HCT116 (cell line): ENCODE results near the gene FREY1.

Source experiments
- CEBPB ChIP-seq: IDR thresholded peaks from 2 replicates; pipeline ENCODE4 v1.6.1; 2012; ENCODE audit warnings: low read depth
- EZH2 ChIP-seq: fragments of 200-600 bp; sonication (generic); IDR thresholded peaks from 2 replicates; pipeline ENCODE4 v1.6.1; 2017; ENCODE audit warnings: antibody characterized with exemption, mixed run types
- EZH2phosphoT487 ChIP-seq: fragments of 200-600 bp; IDR thresholded peaks from 2 replicates; pipeline ENCODE4 v1.6.1; 2018; ENCODE audit warnings: antibody characterized with exemption, borderline replicate concordance
- POLR2A ChIP-seq: IDR thresholded peaks from 2 replicates; pipeline ENCODE4 v1.7.0; 2011; ENCODE audit warnings: borderline replicate concordance; ENCODE audit not compliant: insufficient read depth, insufficient read length; ENCODE audit errors: extremely low read depth
- POLR2AphosphoS5 ChIP-seq: IDR thresholded peaks from 2 replicates; pipeline ENCODE4 v1.6.1; 2011; ENCODE audit warnings: mild to moderate bottlenecking, low read depth, low read length, moderate library complexity
- SP1 ChIP-seq: IDR thresholded peaks from 2 replicates; pipeline ENCODE4 v1.6.1; 2012; ENCODE audit warnings: low read depth
- TCF7L2 ChIP-seq: IDR thresholded peaks from 2 replicates; pipeline ENCODE4 v1.7.0; 2011; ENCODE audit warnings: borderline replicate concordance, inconsistent platforms; ENCODE audit not compliant: insufficient read depth, insufficient read length; ENCODE audit errors: extremely low read depth
- TF ChIP-seq, protein P1 (sequence below), 3 experiments: fragments of 200-600 bp in 1 of 3; sonication (generic) in 1 of 3; IDR thresholded peaks in 2 of 3; conservative IDR thresholded peaks in 1 of 3; 2 replicates each; pipeline ENCODE4 v1.5.1; 2012 to 2017; ENCODE audit warnings: low read depth in 2 of 3, low read length in 2 of 3, antibody characterized with exemption in 1 of 3, borderline replicate concordance in 1 of 3, control low read depth in 1 of 3, mild to moderate bottlenecking in 1 of 3, mixed read lengths in 1 of 3, mixed run types in 1 of 3, moderate library complexity in 1 of 3; ENCODE audit not compliant: insufficient read depth in 1 of 3
- TF ChIP-seq, protein P2 (sequence below): IDR thresholded peaks from 2 replicates; pipeline ENCODE4 v1.6.1; 2012; ENCODE audit warnings: low read depth
- TF ChIP-seq, protein P3 (sequence below): IDR thresholded peaks from 2 replicates; pipeline ENCODE4 v1.6.1; 2012
- TF ChIP-seq, protein P4 (sequence below): IDR thresholded peaks from 2 replicates; pipeline ENCODE4 v1.6.1; 2011; ENCODE audit warnings: mild to moderate bottlenecking, low read length, moderate library complexity; ENCODE audit not compliant: insufficient replicate concordance; ENCODE audit errors: extremely low read depth
- TF ChIP-seq, protein P5 (sequence below): IDR thresholded peaks from 2 replicates; pipeline ENCODE4 v1.6.1; 2012

DNA sequence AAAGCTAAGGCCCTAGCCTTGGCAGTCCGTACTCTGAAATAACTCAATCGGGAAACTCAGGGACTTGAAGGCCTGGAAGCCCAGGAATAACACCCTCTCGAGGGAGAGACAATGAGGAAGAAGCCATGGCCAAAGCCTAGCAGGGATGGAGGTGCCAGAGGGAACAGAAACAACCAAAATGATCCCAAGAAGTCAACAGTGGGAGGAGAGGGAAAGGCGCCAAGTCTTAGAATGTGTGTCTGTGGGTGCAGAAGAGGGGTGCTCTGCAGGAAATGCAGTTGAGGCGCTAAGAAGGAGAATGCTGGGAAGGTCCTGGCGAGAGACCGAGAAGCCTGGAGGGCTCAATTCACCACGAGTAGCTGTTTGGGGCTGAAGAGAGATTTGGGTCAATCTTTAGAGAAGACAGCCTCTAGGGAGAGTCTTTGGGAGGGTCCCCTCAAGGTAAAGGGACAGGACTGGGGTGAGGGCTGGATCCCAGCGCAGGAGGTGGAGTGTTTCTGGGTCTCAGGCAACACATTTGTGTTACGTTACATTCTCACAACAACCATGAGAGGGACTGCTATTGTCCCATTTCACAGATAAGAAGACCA is 22.4 kb downstream of the FREY1 start:
- TF ChIP-seq, protein P1, sequence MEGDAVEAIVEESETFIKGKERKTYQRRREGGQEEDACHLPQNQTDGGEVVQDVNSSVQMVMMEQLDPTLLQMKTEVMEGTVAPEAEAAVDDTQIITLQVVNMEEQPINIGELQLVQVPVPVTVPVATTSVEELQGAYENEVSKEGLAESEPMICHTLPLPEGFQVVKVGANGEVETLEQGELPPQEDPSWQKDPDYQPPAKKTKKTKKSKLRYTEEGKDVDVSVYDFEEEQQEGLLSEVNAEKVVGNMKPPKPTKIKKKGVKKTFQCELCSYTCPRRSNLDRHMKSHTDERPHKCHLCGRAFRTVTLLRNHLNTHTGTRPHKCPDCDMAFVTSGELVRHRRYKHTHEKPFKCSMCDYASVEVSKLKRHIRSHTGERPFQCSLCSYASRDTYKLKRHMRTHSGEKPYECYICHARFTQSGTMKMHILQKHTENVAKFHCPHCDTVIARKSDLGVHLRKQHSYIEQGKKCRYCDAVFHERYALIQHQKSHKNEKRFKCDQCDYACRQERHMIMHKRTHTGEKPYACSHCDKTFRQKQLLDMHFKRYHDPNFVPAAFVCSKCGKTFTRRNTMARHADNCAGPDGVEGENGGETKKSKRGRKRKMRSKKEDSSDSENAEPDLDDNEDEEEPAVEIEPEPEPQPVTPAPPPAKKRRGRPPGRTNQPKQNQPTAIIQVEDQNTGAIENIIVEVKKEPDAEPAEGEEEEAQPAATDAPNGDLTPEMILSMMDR (IDR thresholded peaks at IDR 0.05 in 2 of 3, conservative IDR thresholded peaks at IDR 0.05 in 1 of 3; ENCODE audit: borderline replicate concordance in 1 of 3, insufficient read depth in 1 of 3, low read depth in 2 of 3, low read length in 2 of 3): no peak
- TF ChIP-seq CEBPB (no peak), POLR2AphosphoS5 (no peak), POLR2A (no peak), SP1 (no peak), TCF7L2 (no peak), EZH2phosphoT487 (no peak), EZH2 (no peak)
- TF ChIP-seq, protein P2, sequence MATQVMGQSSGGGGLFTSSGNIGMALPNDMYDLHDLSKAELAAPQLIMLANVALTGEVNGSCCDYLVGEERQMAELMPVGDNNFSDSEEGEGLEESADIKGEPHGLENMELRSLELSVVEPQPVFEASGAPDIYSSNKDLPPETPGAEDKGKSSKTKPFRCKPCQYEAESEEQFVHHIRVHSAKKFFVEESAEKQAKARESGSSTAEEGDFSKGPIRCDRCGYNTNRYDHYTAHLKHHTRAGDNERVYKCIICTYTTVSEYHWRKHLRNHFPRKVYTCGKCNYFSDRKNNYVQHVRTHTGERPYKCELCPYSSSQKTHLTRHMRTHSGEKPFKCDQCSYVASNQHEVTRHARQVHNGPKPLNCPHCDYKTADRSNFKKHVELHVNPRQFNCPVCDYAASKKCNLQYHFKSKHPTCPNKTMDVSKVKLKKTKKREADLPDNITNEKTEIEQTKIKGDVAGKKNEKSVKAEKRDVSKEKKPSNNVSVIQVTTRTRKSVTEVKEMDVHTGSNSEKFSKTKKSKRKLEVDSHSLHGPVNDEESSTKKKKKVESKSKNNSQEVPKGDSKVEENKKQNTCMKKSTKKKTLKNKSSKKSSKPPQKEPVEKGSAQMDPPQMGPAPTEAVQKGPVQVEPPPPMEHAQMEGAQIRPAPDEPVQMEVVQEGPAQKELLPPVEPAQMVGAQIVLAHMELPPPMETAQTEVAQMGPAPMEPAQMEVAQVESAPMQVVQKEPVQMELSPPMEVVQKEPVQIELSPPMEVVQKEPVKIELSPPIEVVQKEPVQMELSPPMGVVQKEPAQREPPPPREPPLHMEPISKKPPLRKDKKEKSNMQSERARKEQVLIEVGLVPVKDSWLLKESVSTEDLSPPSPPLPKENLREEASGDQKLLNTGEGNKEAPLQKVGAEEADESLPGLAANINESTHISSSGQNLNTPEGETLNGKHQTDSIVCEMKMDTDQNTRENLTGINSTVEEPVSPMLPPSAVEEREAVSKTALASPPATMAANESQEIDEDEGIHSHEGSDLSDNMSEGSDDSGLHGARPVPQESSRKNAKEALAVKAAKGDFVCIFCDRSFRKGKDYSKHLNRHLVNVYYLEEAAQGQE: no peak
- TF ChIP-seq, protein P3, sequence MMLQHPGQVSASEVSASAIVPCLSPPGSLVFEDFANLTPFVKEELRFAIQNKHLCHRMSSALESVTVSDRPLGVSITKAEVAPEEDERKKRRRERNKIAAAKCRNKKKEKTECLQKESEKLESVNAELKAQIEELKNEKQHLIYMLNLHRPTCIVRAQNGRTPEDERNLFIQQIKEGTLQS: no peak
- TF ChIP-seq, protein P4, sequence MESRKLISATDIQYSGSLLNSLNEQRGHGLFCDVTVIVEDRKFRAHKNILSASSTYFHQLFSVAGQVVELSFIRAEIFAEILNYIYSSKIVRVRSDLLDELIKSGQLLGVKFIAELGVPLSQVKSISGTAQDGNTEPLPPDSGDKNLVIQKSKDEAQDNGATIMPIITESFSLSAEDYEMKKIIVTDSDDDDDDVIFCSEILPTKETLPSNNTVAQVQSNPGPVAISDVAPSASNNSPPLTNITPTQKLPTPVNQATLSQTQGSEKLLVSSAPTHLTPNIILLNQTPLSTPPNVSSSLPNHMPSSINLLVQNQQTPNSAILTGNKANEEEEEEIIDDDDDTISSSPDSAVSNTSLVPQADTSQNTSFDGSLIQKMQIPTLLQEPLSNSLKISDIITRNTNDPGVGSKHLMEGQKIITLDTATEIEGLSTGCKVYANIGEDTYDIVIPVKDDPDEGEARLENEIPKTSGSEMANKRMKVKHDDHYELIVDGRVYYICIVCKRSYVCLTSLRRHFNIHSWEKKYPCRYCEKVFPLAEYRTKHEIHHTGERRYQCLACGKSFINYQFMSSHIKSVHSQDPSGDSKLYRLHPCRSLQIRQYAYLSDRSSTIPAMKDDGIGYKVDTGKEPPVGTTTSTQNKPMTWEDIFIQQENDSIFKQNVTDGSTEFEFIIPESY: no peak
- TF ChIP-seq, protein P5, sequence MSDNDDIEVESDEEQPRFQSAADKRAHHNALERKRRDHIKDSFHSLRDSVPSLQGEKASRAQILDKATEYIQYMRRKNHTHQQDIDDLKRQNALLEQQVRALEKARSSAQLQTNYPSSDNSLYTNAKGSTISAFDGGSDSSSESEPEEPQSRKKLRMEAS: no peak
